Measurements from ENCODE around the gene MAGI1.

Gene MAGI1

DNA sequence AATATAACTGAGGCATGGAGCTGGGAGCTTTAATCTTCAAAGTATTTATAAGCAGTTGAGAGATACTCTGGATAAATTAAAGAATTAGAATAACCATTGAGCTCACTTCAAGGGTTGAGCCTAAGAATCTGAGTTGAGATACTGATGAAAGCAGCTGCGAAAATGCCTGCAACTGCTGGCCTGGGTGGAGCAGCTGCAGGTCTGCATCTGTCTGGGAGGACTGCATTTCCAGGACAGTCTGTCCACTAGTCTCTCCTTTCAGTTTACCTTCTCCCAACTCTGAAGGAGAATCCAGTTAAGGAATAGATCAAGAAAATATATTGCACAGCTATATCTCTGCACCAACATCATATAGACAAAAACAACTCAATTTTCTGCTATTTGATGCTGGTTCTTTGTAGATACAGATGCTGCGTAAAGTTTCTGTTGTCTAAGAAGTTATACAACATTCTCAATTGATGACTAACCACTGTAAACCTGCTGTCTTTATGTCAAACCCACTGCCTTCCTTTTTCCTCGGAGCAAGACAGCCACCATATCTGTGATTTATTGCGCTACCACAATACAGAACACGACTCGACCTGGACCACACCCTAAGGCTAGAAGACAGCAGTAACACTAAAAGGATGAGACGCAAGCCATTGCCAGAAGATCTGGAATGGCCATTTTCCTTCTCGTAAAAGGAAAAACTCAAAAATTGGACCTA, 245.1 kb downstream of the MAGI1 start:
- no peaks in the 10 kb centered on the region for H3K9me2 ChIP-seq (replicated peaks; ENCODE audit: insufficient read depth, low read length)
- H3F3A ChIP-seq (ENCODE audit: insufficient read depth): no peaks in the 10 kb centered on the region
- no peak overlapping the region for H3K27ac ChIP-seq (ENCODE audit: low read depth, low read length)
- H3K36me3 ChIP-seq (ENCODE audit: low read length): no peaks in the 10 kb centered on the region
- no peak overlapping the region for H3K4me3 ChIP-seq (ENCODE audit: insufficient read depth, low read length, poor library complexity, severe bottlenecking)
- no peak overlapping the region for H3K4me2 ChIP-seq (ENCODE audit: low read depth, low read length, poor library complexity, severe bottlenecking)
- H4K20me1 ChIP-seq (ENCODE audit: low read depth, low read length): no peaks in the 10 kb centered on the region
- no peak overlapping the region for H2AFZ ChIP-seq (ENCODE audit: low read depth, low read length, severe bottlenecking)
- H3K27me3 ChIP-seq (ENCODE audit: low read length): no peaks in the 10 kb centered on the region
- H3K79me2 ChIP-seq (ENCODE audit: insufficient read depth, low read length): no peaks in the 10 kb centered on the region
- H3K9me3 ChIP-seq (ENCODE audit: insufficient read depth, low read length): no peaks in the 10 kb centered on the region
- TF ChIP-seq EZH2phosphoT487 (conservative IDR thresholded peaks at IDR 0.05; ENCODE audit: low read length) (no peak), CTCF (IDR thresholded peaks at IDR 0.05; ENCODE audit: insufficient read depth, low read length, poor library complexity, severe bottlenecking) (no peak)
- no peak overlapping the region for H3K9ac ChIP-seq (ENCODE audit: low read length)

DNA sequence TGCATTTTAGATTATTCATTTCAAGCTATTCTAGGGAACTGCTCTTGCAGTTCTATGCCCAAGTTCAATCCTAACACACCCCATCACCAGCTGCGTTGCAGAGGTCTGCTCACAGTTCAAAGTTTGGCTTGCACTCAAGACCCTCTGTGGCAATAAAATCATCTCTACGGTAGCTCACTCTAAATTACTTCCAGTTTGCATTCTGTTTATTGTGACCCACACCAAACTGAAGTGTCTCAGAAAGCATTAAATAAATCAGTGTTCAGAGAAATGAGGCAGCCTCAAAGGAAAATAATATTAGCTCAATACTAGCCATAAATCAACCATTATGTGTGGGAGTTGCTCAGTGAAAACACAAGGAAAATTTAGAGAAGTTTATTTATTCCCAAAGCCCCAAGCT, 250.3 kb downstream of the MAGI1 start:
- H3K9ac ChIP-seq (ENCODE audit: low read length): no peak overlapping the region
- no peaks in the 10 kb centered on the region for H3K9me3 ChIP-seq (ENCODE audit: insufficient read depth, low read length)
- no peaks in the 10 kb centered on the region for H3F3A ChIP-seq (ENCODE audit: insufficient read depth)
- no peaks in the 10 kb centered on the region for H3K36me3 ChIP-seq (ENCODE audit: low read length)
- H2AFZ ChIP-seq (ENCODE audit: low read depth, low read length, severe bottlenecking): no peak overlapping the region
- H3K27ac ChIP-seq (ENCODE audit: low read depth, low read length): no peak overlapping the region
- TF ChIP-seq EZH2phosphoT487 (conservative IDR thresholded peaks at IDR 0.05; ENCODE audit: low read length) (no peak), CTCF (IDR thresholded peaks at IDR 0.05; ENCODE audit: insufficient read depth, low read length, poor library complexity, severe bottlenecking) (no peak)
- no peaks in the 10 kb centered on the region for H4K20me1 ChIP-seq (ENCODE audit: low read depth, low read length)
- no peak overlapping the region for H3K4me3 ChIP-seq (ENCODE audit: insufficient read depth, low read length, poor library complexity, severe bottlenecking)
- H3K4me2 ChIP-seq (ENCODE audit: low read depth, low read length, poor library complexity, severe bottlenecking): no peak overlapping the region
- no peaks in the 10 kb centered on the region for H3K79me2 ChIP-seq (ENCODE audit: insufficient read depth, low read length)
- H3K9me2 ChIP-seq (replicated peaks; ENCODE audit: insufficient read depth, low read length): no peaks in the 10 kb centered on the region
- no peaks in the 10 kb centered on the region for H3K27me3 ChIP-seq (ENCODE audit: low read length)

DNA sequence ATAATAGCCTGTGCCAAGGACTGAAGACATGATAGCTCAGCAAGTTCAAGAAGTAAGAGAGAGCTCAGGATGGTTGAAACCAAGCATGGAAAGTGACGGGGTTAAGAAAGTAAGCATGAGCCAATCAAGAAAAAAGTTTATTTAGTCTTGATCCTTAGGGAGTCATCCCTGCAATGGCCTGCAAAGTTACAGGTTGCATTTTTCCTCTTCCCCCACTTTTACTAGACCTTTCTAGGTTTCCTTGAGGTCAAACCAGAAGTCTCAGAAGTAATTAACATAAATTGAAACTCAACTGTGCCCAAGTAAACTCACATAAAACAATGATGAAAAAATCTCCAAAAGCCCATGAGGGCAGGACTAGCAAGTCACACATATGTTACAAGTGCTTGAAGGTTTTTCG, 250.9 kb downstream of the MAGI1 start:
- Histone ChIP-seq H3K9me3 (ENCODE audit: insufficient read depth, low read length) (no peaks in the 10 kb centered on the region), H3K4me3 (ENCODE audit: insufficient read depth, low read length, poor library complexity, severe bottlenecking) (no peak overlapping the region), H3K27ac (ENCODE audit: low read depth, low read length) (no peak overlapping the region), H3F3A (ENCODE audit: insufficient read depth) (no peaks in the 10 kb centered on the region), H3K27me3 (ENCODE audit: low read length) (no peaks in the 10 kb centered on the region), H3K4me2 (ENCODE audit: low read depth, low read length, poor library complexity, severe bottlenecking) (no peak overlapping the region), H2AFZ (ENCODE audit: low read depth, low read length, severe bottlenecking) (no peak overlapping the region), H4K20me1 (ENCODE audit: low read depth, low read length) (no peaks in the 10 kb centered on the region), H3K9me2 (replicated peaks; ENCODE audit: insufficient read depth, low read length) (no peaks in the 10 kb centered on the region), H3K9ac (ENCODE audit: low read length) (no peak overlapping the region), H3K36me3 (ENCODE audit: low read length) (no peaks in the 10 kb centered on the region), H3K79me2 (ENCODE audit: insufficient read depth, low read length) (no peaks in the 10 kb centered on the region)
- TF ChIP-seq CTCF (IDR thresholded peaks at IDR 0.05; ENCODE audit: insufficient read depth, low read length, poor library complexity, severe bottlenecking): no peak
- TF ChIP-seq EZH2phosphoT487 (conservative IDR thresholded peaks at IDR 0.05; ENCODE audit: low read length): no peak
